ENCODE measurements around the gene RAPGEF4.

The RAPGEF4 gene

DNA sequence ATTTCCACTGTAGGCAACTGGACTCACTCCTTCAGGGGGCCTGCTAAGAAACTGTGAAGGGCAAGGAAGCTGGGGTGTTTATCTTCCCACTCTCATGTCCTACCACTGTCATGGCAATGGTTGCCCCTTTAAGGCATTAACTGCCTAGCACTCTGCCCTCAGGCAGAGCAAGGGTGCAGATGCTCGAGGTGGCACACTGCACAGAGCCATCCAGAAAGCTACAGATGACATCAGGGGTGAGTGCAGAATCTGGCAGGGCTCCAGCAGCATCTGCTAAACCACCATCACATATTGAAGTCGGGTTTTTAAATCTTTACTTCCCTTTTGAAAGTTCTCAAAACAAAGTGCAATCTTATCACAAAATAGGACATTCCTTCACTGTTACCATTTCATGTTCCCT lies 75.4 kb downstream of the RAPGEF4 start:
- H3K27ac Mint-ChIP-seq: no peak overlapping the region
- no peaks in the 10 kb centered on the region for H3K4me1 Mint-ChIP-seq (ENCODE audit: low read depth)

DNA sequence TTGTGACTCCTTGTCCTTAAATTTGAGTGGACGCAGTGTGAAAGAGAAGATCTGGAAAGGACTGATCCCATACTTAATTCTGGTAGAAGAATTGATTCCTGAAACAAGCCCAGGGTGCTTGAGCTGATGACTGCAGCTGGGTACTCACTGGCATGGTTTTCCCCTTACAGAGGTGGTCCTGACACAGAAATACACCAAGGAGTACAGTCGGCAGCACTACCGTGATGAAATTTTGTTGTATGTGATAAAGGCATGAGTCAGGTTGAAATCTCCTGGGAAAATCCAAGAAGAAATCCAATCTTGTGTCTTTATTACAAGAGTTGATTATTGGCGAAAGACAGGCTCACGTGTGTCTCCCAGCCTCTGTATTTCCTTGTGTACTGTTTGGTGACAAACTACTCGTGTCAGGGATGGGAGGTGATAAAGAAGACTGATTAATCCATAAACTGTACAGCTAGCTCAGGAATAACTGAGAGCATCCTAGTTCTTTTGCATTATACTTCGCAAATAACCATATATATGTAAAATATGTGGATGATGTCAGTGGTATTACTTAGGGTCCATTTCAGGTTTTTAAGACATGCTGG lies 76.6 kb downstream of the RAPGEF4 start:
- Mint-ChIP-seq H3K27ac (no peak overlapping the region), H3K36me3 (ENCODE audit: low read depth) (no peaks in the 10 kb centered on the region), H3K4me3 (no peak overlapping the region), H3K27me3 (ENCODE audit: low read depth) (peaks cover 19% of the 10 kb centered on the region), H3K9me3 (no peaks in the 10 kb centered on the region), H3K4me1 (ENCODE audit: low read depth) (no peaks in the 10 kb centered on the region)
- DNase-seq (ENCODE audit: low spot score): no peak

More for the DNA sequence above, 75.4 kb downstream of the RAPGEF4 start:
- Mint-ChIP-seq H3K27me3 (ENCODE audit: low read depth) (peaks cover 17% of the 10 kb centered on the region), H3K4me3 (no peak overlapping the region), H3K36me3 (ENCODE audit: low read depth) (no peaks in the 10 kb centered on the region), H3K9me3 (no peaks in the 10 kb centered on the region)
- DNase-seq (ENCODE audit: low spot score): no peak

DNA sequence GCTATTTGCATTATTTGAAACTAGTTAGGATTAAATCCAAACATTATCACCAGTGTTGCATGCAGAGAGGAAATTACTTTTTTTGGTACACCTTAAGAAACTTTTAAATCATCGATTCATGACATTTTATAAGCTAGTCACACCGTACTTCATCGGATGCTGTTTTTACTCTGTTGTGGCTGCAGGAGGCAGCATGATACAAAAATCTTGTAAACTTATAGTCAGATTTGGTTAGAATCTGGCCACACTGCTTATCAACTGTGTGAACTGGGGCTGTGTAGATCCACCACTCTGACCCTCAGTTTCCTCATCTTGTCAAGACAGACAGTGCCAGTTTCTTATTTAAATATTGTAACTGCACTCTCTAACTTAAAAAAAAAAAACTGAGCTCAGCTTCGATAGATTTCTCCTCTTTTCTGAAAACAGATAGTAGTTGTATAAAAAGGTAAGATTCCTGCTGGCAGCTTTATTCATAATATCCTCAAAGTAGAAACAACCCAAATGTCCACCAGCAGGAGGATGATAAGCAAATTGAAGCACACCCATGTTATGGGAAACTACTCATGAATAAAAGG lies 77.8 kb downstream of the RAPGEF4 start:
- Mint-ChIP-seq H3K27me3 (ENCODE audit: low read depth) (peaks cover 19% of the 10 kb centered on the region), H3K27ac (no peak overlapping the region), H3K36me3 (ENCODE audit: low read depth) (no peaks in the 10 kb centered on the region), H3K9me3 (no peaks in the 10 kb centered on the region), H3K4me1 (ENCODE audit: low read depth) (no peaks in the 10 kb centered on the region), H3K4me3 (no peak overlapping the region)
- DNase-seq (ENCODE audit: low spot score): no peak

DNA sequence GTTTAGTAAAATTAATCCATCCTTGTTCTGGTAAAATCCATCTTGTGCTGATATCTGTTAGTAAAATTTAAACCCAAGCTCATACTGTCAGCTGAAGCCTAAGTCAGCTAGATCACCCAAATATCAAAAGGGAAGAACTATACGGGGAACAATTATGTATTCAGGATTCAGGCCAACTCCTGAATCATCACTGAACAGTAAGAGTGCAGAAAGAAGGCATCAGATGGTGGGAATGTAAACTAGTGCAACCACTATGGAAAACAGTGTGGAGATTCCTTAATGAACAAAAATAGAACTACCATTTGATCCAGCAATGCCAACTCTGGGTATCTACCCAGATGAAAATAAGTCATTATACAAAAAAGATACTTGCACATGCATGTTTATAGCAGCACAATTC lies 81.8 kb downstream of the RAPGEF4 start:
- Mint-ChIP-seq H3K9me3 (no peaks in the 10 kb centered on the region), H3K27ac (no peak overlapping the region), H3K36me3 (ENCODE audit: low read depth) (no peaks in the 10 kb centered on the region), H3K4me1 (ENCODE audit: low read depth) (no peaks in the 10 kb centered on the region), H3K27me3 (ENCODE audit: low read depth) (peaks cover 11% of the 10 kb centered on the region), H3K4me3 (no peak overlapping the region)
- no peak for DNase-seq (ENCODE audit: low spot score)

DNA sequence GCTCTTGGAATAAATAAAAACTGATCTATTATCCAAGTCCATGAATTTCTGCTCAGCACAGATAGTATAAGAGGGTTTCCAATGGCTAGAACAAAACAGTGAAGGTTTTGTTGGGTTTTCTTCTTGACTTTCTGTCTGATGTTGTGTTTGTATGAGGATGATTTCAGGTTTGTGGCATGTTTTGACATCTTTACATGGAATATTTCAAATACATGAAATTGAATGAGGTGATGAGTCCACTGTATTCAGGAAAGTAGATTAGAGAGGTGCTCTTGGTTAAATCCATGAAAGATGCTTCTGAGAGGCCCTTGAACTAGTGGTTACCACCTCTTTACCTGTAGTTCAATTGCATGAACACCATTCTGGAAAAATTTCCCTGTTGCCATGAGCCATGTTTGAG lies 84.3 kb downstream of the RAPGEF4 start:
- H3K4me3 Mint-ChIP-seq: no peak overlapping the region
- no peaks in the 10 kb centered on the region for H3K4me1 Mint-ChIP-seq (ENCODE audit: low read depth)
- H3K27ac Mint-ChIP-seq: no peak overlapping the region
- DNase-seq (ENCODE audit: low spot score): no peak
- no peaks in the 10 kb centered on the region for H3K9me3 Mint-ChIP-seq
- peaks cover 10% of the 10 kb centered on the region for H3K27me3 Mint-ChIP-seq (ENCODE audit: low read depth)
- H3K36me3 Mint-ChIP-seq (ENCODE audit: low read depth): no peaks in the 10 kb centered on the region

DNA sequence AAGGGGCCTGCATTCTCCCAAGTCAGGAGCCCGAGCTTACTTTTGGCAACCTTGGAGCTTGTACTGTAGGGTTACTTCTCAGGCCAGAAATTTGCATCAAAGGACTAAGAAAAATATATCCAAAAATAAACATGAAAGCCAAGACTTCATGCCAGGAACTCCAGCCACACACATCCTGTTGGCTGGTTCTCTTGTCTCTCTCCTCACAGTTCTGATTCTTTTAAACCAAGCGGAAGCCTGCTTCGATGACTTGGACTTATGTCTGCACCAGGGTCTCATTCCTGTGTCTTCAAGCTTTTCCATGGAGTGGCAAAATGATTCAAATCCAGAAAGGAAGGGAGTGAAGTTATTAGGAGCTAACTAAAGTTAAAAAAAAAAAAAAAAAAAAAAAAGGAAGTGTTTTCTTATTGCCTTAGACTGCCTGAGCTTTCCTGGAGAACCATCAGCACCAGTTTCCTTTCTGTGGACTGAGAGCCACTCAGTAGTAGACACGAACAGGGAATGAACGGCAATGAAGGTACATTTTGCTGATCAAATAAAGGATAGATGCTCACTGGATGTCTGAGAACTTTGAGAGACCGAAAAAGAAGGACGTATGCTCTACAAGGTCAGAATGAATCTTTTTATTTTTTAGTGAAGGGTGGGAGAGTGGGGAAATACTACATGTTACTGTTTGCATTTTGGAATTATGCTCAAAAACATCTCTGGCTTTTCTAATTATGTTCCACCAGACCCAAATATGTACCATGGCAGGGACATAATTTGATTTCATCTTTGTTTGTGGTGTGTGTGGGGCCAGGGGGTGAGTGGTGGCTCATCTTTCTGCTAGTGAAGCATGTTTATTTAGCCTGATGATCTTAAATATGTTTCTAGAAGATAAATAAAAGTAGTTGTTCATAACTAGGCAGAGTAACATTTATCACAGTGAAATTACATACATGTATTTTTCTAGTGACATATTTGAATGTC lies 86.0 kb downstream of the RAPGEF4 start:
- Mint-ChIP-seq H3K36me3 (ENCODE audit: low read depth) (no peaks in the 10 kb centered on the region), H3K4me1 (ENCODE audit: low read depth) (no peaks in the 10 kb centered on the region), H3K4me3 (no peak overlapping the region), H3K27me3 (ENCODE audit: low read depth) (peaks cover 10% of the 10 kb centered on the region), H3K27ac (no peak overlapping the region), H3K9me3 (no peaks in the 10 kb centered on the region)
- DNase-seq (ENCODE audit: low spot score): no peak

DNA sequence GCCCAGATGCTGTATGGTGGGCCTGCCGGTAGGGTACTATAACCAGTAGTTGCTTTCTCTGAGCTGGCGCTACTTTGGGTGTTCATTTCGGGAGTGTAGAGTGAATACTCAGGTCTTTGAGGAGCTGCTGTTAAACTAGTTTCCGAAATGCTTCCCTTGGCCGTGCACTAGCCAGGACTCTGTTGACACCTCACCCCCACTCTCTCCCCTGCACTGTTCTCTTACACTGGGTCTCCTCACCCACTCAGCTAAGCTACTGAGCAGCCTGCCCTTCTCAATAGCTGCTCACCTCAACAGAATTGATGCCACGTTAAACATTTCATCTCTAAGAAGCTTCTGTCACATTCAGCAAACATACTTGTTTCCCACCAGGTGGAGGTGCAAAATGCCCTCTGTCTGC lies 86.9 kb downstream of the RAPGEF4 start:
- peaks cover 10% of the 10 kb centered on the region for H3K27me3 Mint-ChIP-seq (ENCODE audit: low read depth)
- H3K4me3 Mint-ChIP-seq: no peak overlapping the region
- H3K27ac Mint-ChIP-seq: no peak overlapping the region
- no peak for DNase-seq (ENCODE audit: low spot score)
- no peaks in the 10 kb centered on the region for H3K4me1 Mint-ChIP-seq (ENCODE audit: low read depth)
- H3K36me3 Mint-ChIP-seq (ENCODE audit: low read depth): no peaks in the 10 kb centered on the region
- H3K9me3 Mint-ChIP-seq: no peaks in the 10 kb centered on the region

DNA sequence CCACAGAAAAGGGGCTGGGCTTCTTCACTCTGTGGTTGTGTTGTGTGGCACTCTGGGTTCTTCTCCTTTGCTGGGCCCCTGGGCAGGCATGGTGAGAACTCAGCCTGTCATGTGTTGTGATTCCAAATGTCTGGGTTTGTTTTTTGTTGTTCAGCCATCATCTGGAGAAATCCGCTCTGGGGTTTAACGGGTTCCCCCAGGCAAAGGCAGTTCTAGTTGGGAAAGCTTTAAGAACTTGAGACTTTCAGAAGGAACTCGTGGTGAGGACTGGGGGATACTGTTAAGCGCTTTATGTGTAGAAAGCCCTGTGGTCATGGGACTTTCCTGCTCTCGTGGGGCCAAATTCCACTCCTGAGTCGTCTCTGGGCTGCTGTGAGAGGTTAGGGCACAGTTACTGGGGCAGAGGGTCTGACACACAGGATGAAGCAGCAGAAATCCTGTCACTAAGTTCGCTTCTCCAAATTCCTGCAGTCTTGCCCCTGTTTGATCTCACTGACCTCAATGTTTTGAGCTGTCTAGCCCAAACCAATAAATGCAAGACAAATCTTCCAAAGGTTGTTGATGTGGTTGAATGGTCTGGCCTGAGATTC lies 87.7 kb downstream of the RAPGEF4 start:
- no peaks in the 10 kb centered on the region for H3K9me3 Mint-ChIP-seq
- H3K27me3 Mint-ChIP-seq (ENCODE audit: low read depth): peaks cover 10% of the 10 kb centered on the region
- no peaks in the 10 kb centered on the region for H3K4me1 Mint-ChIP-seq (ENCODE audit: low read depth)
- H3K27ac Mint-ChIP-seq: no peak overlapping the region
- H3K4me3 Mint-ChIP-seq: no peak overlapping the region
- DNase-seq (ENCODE audit: low spot score): no peak
- no peaks in the 10 kb centered on the region for H3K36me3 Mint-ChIP-seq (ENCODE audit: low read depth)

DNA sequence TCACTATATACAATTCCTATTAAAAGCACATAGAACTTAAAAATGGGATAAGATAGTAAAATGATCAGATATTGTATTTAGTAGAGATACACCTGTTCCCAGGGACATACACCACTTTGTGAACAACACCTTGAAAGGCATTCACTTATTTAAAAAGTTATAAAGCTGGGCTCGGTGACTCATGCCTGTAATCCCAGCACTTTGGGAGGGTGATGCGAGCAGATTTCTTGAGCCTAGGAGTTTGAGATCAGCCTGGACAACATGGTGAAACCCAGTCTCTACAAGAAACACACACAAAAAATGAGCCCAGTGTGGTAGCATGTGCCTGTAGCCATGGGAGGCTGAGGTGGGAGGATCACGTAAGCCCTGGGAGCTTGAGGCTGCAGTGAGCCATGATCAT lies 90.9 kb downstream of the RAPGEF4 start:
- DNase-seq (ENCODE audit: low spot score): no peak
- Mint-ChIP-seq H3K27me3 (ENCODE audit: low read depth) (peaks cover 8% of the 10 kb centered on the region), H3K9me3 (no peaks in the 10 kb centered on the region), H3K4me1 (ENCODE audit: low read depth) (no peaks in the 10 kb centered on the region), H3K4me3 (no peak overlapping the region), H3K36me3 (ENCODE audit: low read depth) (no peaks in the 10 kb centered on the region), H3K27ac (no peak overlapping the region)

DNA sequence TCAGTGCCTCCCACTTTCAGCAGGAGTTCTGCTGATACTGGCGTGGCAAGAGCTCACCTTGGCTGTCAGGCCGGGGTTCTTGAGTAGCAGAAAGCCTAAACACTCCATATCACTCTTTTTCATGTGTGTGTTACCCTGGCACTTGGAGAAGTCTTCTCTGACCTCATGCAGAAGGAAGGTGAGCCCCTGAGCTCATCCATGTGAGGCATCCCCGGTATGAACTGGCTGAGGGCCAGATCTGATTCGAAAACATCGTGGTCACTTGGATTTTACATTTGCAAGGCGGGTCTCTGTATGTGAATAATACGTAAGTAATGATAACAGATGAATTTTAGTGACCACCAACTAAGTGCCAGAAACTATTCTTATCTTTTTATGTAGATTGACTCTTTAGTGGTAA lies 93.6 kb downstream of the RAPGEF4 start:
- Mint-ChIP-seq H3K4me1 (ENCODE audit: low read depth) (peaks cover 2% of the 10 kb centered on the region), H3K4me3 (no peak overlapping the region), H3K9me3 (no peaks in the 10 kb centered on the region), H3K27me3 (ENCODE audit: low read depth) (peaks cover 10% of the 10 kb centered on the region), H3K36me3 (ENCODE audit: low read depth) (no peaks in the 10 kb centered on the region), H3K27ac (no peak overlapping the region)
- DNase-seq (ENCODE audit: low spot score): no peak

DNA sequence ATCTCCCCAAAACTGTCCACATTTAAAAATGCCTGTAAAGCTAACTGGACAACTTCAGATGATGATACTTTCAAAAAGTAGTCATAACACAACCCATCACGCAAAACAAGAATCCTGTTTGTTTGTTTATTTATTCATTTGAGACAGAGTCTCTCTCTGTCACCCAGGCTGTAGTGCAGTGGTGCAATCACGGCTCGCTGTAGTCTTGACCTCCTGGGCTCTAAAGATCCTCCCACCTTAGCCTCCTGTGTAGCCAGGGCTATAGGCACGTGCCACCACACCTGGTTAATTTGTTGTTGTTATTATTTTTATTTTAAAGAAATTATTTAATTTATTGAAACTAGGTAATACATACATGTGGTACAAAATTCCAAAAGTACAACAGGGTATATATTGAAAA lies 94.8 kb downstream of the RAPGEF4 start:
- H3K9me3 Mint-ChIP-seq: no peaks in the 10 kb centered on the region
- DNase-seq (ENCODE audit: low spot score): no peak
- peaks cover 4% of the 10 kb centered on the region for H3K4me1 Mint-ChIP-seq (ENCODE audit: low read depth)
- H3K4me3 Mint-ChIP-seq: no peak overlapping the region
- H3K27ac Mint-ChIP-seq: no peak overlapping the region
- peaks cover 10% of the 10 kb centered on the region for H3K27me3 Mint-ChIP-seq (ENCODE audit: low read depth)
- no peaks in the 10 kb centered on the region for H3K36me3 Mint-ChIP-seq (ENCODE audit: low read depth)

DNA sequence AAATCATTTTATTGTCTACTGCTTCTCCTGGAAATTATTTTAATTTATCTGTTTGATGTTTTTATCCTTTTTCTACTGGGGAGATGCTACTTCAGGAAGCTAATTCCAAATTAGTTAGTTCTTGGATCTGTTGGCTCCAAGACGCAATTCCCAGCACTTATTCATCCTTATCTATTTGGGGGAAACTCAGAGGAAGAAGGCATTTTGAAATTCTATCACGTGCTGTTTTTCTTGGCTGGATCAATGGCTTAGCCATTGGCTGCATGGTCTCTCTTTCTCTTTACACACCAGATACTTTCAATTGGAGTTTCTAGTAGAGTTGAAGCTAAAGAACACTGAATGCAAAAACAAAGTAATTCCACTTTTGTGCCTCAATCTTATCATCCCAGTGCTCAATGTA lies 98.3 kb downstream of the RAPGEF4 start:
- DNase-seq (ENCODE audit: low spot score): no peak
- Mint-ChIP-seq H3K9me3 (no peaks in the 10 kb centered on the region), H3K27ac (no peak overlapping the region), H3K27me3 (ENCODE audit: low read depth) (peaks cover 13% of the 10 kb centered on the region), H3K36me3 (ENCODE audit: low read depth) (no peaks in the 10 kb centered on the region), H3K4me3 (no peak overlapping the region), H3K4me1 (ENCODE audit: low read depth) (peaks cover 10% of the 10 kb centered on the region)

DNA sequence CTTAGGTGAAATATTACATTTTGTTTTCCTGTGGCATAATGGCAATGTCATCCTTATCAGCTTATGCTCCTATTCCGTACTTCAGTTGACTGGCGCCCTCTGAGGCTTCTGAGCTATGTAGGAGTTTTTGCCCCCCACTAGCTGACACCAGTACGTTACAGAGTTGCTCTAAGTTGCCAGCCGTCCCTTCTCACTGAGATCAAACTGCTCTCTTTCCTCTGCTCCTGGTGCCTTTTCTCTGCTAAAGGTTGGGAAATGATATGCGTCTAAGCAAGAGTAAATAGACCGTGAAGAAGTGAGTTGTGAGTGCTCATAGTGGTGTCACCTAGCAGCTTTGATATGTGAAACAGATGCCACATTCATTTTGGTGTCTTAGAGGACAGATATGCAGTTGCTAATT lies 99.2 kb downstream of the RAPGEF4 start:
- Mint-ChIP-seq H3K27ac (no peak overlapping the region), H3K4me1 (ENCODE audit: low read depth) (peaks cover 10% of the 10 kb centered on the region), H3K4me3 (no peak overlapping the region), H3K9me3 (no peaks in the 10 kb centered on the region), H3K27me3 (ENCODE audit: low read depth) (peaks cover 13% of the 10 kb centered on the region), H3K36me3 (ENCODE audit: low read depth) (no peaks in the 10 kb centered on the region)
- no peak for DNase-seq (ENCODE audit: low spot score)

DNA sequence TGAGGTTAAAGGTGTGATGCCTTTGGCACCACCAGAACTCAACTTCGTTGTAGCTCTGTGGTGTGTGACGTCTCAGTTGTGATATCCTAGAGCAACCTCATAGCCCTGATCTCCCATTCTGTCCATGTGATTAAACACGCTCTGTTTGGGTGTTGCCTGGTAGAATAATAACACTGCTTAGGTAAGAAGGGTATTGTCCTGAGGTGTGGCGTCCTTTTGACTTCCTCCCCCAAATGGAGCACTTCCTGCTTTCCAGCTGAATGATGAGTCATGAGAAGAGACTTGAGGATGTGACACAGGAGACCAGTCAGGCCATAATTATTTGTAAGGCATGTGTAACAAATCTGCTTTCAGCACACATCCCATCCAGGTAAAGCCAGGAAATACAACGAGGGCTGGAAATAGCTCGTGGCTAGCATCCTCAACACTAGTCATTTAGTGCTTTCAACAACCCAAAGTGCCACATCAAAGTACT lies 100.7 kb downstream of the RAPGEF4 start:
- peaks cover 10% of the 10 kb centered on the region for H3K4me1 Mint-ChIP-seq (ENCODE audit: low read depth)
- no peaks in the 10 kb centered on the region for H3K9me3 Mint-ChIP-seq
- no peak overlapping the region for H3K27ac Mint-ChIP-seq
- no peaks in the 10 kb centered on the region for H3K36me3 Mint-ChIP-seq (ENCODE audit: low read depth)
- peaks cover 13% of the 10 kb centered on the region for H3K27me3 Mint-ChIP-seq (ENCODE audit: low read depth)
- DNase-seq (ENCODE audit: low spot score): no peak
- no peak overlapping the region for H3K4me3 Mint-ChIP-seq

Measured in T-helper 2 cell treated with Interferon-gamma antibody and Interleukin-4, amounts not matched to agents 5 μg/mL and 100 μg/mL, for 36 hours (primary cell).